Measurements from ENCODE around the gene UGGT1.
"Not testable (repeated sequence)": the region's sequence is repeated elsewhere in the genome, so short reads cannot be mapped to it uniquely, and the experiment has no call there.

The UGGT1 gene

GRCh38 chr2:128115921-128116623, 25.1 kb downstream of the UGGT1 start:
- no peak for DNase-seq (ENCODE audit: low read depth)

GRCh38 chr2:128134573-128134972, 43.6 kb downstream of the UGGT1 start:
- no peak for DNase-seq (ENCODE audit: low read depth)

DNA sequence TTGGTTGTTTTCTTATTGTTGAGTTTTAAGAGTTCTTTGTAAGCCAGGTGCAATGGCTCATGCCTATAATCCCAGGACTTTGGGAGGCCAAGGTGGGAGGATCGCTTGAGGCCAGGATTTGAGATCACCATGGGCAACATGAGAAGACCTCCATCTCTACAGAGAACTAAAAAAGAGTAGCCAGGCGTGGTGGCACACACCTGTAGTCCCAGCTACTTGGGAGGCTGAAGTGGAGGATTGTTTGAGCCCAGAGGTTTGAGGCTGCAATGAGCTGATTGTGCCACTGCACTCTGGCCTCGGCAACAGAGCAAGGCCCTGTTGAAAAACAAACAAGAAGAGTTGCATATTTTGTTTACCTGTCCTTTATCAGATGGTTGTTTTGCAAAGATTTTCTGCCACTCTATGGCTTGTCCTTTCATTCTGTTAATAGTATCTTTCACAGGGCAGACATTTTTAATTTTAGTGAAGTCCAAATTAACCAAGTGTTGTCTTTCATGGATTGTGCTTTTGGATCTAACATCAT, 46.2 kb downstream of the UGGT1 start:
- DNase-seq (ENCODE audit: low read depth): no peak

DNA sequence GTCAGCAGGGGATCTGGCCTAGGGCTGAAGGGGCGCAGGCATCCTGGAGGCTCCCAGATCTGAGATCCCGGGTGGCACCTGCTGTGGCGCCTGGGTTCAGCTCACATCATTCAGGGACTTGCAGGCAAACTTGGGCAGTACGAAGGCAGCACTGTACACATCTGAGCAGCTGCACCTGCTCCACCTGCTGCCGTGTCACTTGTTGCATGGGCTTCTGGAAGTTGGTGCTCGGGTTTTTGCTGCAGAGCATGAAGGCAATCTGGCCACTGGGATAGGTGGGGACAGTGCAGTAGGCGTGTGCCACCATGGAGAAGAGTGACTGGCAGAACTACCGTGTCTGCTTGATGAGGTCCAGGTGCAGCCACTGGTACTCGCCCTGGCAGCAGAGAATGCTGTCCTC, 48.6 kb downstream of the UGGT1 start:
- DNase-seq (ENCODE audit: low read depth): no peak

- DNase-seq (ENCODE audit: low read depth): no peak
Observed at GRCh38 chr2:128145651-128146050, 54.7 kb downstream of the UGGT1 start.

DNA sequence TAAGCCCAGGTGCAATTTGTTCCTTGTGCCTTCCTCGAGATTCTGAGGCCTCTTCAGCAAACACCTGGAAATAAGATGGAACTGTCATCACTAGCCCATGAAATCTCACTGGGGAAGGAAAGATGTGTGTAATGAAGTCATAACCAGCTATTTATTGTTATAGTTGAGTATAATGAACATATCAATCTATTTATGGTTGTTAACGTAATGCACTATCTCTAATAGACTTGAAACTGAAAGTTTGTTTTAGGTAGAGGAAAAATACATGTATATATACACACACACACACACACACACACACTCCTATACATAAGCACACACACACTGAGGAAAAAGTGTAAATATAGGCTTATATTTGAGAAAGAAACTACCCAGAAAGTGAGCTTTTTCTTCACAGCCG, 62.8 kb downstream of the UGGT1 start:
- DNase-seq (ENCODE audit: low read depth): no peak

DNA sequence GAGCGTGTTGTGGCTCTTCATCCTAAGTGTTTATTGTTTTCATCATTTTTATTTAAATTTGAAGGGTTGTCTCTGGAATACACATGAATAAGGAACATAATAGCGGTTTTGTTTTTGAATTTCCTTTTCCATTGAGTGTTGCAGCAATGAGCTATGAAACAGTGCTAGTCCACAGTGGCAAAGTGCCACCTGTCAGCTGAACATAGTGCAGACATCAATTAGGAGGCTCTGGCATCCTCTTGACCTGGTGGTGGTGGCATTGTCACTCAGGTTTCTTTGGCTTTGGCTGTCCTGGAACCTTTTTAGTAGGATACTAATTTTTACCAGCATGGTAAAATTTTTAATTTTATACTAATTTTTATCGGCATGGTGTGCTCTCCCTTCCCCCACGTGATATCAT, 63.2 kb downstream of the UGGT1 start:
- DNase-seq (ENCODE audit: low read depth): no peak

DNA sequence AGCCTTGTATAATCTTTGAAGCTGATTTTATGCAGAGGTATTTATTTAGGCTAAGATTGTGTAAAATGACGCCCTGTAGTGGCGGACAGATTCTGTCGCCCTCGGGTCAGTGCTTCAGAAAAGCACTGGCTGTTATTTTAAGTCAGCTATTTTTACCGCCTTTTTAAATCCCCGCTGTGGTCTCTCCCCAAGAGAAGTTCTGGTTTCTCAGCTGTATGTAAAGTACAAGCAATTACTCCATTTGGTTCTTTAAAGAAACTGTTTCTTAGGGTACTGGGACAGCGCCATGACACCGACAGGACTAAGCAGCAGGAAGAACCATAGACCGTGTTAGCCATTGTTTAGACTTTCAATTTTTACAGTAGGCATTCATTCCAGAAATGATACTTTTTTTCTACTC, 65.0 kb downstream of the UGGT1 start:
- no peak for DNase-seq (ENCODE audit: low read depth)

DNA sequence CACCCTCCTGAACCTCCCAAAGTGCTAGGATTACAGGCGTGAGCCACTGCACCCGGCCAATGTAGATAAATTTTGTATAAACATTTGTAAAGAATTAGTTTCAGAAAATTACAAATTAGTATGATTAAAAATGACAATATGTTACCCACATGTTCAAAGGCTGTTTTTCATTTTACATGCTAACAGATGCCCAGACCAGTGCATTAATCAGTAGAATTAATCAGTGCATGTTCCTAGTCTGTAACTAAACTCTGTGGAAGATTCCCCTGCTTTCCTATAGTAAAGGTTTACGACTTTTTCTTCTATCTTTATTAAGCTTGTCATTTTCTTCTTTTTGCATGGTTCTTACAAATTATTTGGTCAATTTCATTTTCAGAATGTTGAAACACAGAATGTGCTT, 65.8 kb downstream of the UGGT1 start:
- no peak for DNase-seq (ENCODE audit: low read depth)

DNA sequence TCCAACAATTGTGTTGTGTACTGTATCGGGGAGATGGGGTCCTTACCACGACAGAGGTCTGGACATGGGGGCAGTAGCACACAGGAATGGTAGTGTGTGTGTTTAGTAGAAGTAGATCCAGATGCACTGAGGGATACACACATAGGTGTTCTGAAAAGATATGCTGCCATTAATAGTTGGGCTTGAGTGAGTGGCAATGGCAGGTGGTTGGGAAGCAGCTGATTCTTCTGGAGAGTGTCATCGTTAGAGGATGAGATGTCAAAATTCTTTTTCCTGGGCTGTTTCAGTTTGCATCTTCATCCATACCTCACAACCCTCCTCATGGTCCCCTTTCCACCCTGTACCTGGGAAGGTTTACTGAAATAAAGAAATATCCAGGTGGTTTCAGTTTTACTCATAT, 66.6 kb downstream of the UGGT1 start:
- no peak for DNase-seq (ENCODE audit: low read depth)

DNA sequence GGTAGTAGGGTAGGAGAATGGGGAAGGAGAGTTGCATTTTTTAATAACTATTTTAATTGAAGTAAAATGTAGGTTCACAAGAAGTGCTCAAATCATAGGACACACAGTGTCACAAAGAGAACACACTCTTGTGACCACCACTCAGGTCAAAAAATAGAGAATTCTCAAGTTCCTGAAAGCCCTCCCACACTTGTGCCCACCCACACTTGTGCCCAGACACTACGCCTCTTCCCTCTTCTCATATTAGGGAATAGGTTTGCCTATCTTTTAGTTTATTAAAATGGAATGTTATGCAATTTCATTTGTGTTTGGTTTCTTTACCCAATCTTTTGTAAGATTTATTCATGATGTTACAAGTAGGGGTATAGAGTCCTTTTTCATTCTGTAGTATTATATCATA, 67.2 kb downstream of the UGGT1 start:
- DNase-seq (ENCODE audit: low read depth): no peak

DNA sequence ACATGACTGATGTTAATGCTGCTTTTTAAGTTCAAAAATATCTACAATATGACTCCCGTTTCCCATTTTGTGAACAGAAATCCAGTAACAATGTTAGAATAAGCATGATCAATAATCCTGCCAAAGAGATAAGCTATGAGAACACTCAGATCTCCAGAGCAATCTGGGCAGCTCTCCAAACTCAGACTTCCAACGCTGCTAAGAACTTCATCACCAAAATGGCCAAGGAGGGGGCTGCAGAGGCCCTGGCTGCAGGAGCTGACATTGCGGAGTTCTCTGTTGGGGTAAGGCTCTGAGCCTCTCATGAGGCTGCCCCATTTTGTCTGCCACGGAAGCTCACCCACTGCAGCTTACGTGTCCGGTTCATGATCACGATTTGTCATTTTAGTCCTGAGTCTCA, 68.4 kb downstream of the UGGT1 start:
- DNase-seq (ENCODE audit: low read depth): no peak

DNA sequence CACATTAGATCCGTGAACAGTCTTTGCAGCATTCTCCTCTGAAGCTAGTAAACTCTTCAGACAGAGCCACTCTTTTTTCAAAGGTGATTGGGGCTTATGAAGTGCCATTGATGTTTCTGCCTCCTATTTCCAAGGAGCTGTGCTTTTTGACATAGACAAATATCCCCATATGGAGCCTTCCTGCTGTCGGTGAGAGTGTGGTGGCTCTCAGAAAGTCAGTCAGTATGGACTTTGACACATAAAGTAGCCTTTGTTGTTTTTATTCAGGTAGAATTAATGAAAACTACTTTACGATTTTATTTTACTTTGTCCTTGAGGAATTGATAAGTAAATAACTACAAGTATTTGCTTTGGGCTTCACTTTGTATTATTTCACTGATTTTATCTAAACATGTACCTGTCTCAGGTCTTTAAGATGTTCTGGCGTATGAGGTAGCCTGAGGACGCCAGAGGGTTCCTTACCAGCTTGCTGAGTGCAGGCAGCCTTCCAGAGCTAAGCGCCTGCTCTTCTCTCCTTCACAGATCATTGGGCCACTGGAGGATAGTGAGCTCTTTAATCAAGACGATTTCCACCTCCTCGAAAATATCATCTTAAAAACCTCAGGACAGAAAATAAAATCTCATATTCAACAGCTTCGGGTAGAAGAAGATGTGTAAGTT, 69.7 kb downstream of the UGGT1 start:
- no peak for DNase-seq (ENCODE audit: low read depth)

GRCh38 chr2:128162266-128162665, 71.3 kb downstream of the UGGT1 start:
- DNase-seq (ENCODE audit: low read depth): no peak

- DNase-seq (ENCODE audit: low read depth): no peak
Observed at GRCh38 chr2:128164311-128164710, 73.3 kb downstream of the UGGT1 start.

DNA sequence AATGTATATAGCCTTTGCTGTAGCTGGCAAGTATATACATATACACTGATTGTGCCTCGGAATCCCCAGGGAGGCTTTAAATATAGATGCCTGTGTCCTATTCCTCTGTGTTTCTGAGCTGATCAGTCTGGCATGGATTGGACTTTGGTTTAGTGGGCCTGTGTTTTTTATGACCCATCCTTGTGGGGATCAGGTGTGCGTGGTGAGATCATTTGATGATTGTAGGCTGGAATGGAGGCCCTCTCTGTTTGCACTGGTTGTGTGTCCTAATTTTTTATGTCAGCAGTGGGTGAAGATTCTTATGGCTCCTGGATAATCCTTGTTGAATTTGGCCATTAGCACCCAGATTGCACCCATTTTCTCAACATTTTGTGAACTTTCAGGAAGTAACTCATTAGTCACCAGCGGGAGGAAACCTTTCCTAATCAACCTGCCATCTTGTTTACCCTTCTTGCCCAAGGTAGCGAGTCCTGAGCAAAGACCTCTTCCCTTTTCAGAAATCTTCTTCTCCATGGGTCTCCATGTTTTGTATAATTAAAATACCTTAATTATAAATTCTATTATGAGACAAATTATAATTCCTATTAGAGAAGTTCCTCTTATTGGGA, 75.8 kb downstream of the UGGT1 start:
- DNase-seq (ENCODE audit: low read depth): no peak

DNA sequence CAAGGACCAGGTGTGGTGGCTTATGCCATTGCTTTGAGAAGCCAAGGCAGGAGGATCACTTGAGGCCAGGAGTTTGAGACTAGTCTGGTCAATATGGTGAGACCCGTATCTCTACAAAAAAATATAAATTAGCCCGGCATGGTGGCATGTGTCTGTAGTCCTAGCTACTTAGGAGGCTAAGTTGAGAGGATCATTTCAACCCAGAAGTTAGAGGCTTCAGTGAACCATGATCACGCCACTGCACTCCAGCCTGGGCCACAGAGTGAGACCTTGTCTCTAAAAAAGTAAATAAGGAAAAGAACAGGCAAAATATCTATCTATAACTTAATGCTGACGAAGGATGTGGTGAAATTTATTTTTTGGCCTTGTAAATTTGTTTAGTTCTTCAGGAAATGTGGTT, 78.1 kb downstream of the UGGT1 start:
- no peak for DNase-seq (ENCODE audit: low read depth)

- DNase-seq (ENCODE audit: low read depth): no peak
Observed at GRCh38 chr2:128169497-128169896, 78.5 kb downstream of the UGGT1 start.

DNA sequence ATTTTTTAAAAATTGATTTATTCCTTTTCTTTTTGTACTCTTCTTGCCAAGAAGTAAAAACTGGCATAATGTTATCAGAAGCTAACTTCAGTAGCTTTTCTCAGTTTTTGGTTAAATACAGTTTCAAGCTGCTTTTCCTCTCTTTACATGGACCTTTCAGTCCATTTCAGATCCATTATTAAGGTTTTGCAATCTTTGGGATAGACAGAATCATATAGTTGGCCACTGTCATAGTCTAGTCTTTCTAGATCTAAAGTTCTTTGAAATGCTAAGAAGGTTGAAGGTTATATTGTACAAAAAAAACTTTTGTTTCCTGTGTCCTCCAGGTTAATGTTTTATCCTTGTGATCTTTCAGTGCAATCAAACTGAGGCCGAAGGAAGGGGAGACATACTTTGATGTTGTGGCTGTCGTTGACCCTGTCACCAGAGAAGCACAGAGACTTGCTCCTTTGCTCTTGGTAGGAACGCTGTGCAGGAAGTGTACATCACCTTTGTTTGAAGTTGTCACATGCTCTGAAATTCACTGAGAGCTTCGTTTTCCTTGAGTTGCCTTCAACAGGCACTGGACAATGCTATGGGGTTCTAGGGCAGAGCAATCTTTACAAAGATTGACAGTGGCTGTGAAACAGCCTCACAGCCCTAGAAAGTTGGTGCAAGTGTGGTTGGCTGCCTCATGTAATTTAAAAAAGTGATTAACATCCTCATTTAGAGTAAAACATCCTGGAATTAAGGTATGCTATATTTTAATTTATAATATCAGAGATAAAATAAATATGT, 79.1 kb downstream of the UGGT1 start:
- DNase-seq (ENCODE audit: low read depth): no peak

DNA sequence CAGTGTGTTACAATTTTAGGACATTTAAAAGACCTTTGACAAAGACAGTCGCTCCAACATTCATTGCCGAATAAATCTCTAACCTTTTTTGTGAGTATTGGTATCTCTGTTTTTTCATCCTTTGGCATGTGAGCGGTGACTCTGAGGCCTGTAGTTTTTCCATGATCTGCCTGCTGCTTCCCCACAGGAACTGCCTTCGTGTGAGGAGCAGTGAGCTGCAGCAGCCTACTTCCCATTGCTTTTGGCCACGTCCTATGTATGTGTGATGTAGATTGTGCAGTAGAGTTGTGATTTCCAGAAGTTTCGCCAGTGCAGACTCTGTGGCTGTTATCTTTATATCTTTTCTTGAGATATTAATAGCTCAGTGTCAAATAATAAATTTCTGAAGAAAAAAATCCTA, 79.8 kb downstream of the UGGT1 start:
- no peak for DNase-seq (ENCODE audit: low read depth)

DNA sequence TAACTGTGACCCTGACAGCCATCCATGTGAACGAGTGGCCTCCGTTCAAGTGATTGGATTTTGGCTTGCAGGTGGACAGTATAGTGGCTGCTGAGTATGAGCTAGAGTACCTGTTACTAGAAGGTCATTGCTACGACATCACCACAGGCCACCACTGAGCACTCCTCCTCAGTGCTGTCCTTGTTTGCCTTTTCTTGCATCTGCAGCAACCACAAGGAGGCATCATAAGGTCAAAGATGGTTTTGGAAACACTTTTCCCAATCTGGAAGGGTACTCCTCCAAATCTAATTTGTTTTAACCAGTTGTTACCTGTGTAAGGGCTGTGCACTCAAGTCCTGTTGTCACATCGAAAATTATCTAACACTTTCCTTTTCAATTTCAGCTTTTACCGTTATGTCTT, 81.2 kb downstream of the UGGT1 start:
- DNase-seq (ENCODE audit: low read depth): no peak

DNA sequence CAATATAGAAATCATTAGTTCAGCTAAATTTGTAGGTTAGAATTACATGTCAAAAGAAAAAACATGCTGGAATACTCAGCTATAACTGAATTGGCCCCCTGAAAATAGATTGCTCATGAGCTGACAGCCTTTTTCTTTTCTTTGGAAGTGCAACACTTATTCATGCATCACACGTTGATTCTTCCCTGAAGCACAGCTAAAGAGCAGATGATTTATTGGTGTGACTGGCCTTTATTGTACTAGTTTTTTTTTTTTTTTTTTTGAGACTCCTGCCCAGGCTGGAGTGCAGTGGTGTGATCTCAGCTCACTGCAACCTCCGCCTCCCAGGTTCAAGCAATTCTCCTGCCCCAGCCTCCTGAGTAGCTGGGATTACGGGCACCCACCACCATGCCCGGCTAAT, 83.1 kb downstream of the UGGT1 start:
- not testable (repeated sequence) for DNase-seq (ENCODE audit: low read depth)

GRCh38 chr2:128177315-128177714, 86.3 kb downstream of the UGGT1 start:
- no peak for DNase-seq (ENCODE audit: low read depth)
